Activated CD4-positive, alpha-beta T cell treated with anti-CD3 and anti-CD28 coated beads, Interleukin-2, amount 50 U/mL, for 48 hours (primary cell): Measurements from ENCODE around the gene FPR3.
A peak's percentile ranks its signal among the peaks of the same experiment; 100 is the strongest.
"Not testable (repeated sequence)": the region's sequence is repeated elsewhere in the genome, so short reads cannot be mapped to it uniquely, and the experiment has no call there.

ENCODE experiments used
- DNase-seq, 2 experiments: peaks; one replicate each; pipeline ENCODE4 v3.0.0-alpha.2; 2020

The FPR3 gene

DNA sequence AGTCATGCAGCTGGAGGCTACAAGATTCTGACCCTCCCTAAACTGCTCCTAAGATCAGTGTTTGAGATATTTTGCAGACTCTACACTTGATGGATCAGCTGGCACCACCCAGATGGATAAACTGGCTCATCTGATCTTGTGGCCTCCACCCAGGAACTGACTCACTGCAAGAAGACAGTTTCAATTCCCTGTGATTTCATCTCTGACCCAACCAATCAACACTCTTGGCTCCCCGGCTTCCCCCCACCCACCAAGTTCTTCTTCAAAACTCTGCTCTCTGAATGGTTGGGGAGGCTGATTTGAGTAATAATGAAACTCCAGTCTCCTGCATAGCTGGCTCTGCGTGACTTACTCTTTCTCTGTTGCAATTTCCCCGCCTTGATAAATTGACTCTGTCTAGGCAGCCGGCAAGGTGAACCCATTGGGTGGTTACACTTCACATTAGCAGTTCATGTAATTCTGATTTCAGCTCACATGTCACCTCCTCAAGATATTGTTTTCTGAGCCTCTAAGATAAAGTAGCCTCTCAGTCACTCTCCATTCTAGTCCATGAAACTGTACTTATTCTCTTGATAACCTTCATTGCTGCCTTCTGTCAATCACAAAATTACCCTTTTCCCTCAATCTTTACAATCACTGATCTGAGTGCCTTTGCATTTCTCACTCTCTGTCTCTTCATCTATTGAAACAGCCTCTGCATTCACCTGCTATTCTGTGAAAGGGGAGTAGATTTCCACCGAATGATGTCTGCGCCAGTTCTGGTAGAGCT lies 9.9 kb upstream of the FPR3 start:
- DNase-seq = peak; percentile 44 to 67

GRCh38 chr19:51786646-51787494 lies 8.1 kb upstream of the FPR3 start:
- no peak for DNase-seq

GRCh38 chr19:51788029-51788428 lies 6.9 kb upstream of the FPR3 start:
- no peak for DNase-seq

GRCh38 chr19:51789061-51789795 lies 5.7 kb upstream of the FPR3 start:
- no peak for DNase-seq

DNA sequence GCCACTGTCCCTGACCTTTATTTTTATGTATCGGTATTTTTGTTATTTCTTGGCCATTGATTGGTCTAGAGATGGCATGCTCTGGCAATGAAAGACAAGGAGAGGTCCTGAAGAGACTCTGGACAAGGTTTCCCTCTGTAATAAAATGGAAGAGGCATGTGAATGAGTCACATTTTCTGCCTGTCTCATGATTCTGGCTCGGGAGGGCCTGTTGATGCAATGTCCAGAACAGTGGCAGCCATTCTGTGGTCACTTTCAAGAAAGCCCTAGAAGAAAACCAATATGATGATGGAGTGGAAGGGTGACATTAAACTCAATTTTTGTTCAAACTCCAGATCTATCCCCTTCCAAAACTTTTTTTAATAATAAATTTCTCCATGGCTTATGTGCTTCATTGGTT lies 2.0 kb upstream of the FPR3 start:
- no peak for DNase-seq

- no peak for DNase-seq
Measured at GRCh38 chr19:51793994-51794393, 963 bp upstream of the FPR3 start.

DNA sequence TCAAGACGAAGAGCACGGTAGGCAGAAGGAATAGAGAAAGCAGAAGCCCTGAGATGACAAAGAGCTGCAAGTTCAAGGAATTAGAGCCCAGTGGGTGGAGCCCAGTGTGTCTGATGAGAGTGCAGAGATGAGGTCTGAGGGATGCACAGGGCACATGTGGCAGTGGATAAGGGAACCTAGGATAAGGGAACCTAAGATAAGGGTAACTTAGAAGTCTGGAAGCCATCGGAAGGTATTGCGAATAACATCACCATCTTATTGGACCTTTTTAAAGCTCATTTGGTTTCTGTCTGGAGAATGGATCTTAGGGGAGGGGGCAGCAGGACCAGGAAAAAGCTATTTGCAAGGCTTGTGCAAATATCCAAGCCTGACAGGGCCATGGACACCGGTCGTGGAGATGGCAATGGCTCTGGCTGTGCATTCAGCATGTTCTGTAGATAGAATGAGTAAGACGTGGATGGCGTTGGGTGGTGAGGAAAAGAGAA lies 1.3 kb downstream of the FPR3 start:
- DNase-seq = no peak

- no peak for DNase-seq
Measured at GRCh38 chr19:51797480-51797879, 2.5 kb downstream of the FPR3 start.

DNA sequence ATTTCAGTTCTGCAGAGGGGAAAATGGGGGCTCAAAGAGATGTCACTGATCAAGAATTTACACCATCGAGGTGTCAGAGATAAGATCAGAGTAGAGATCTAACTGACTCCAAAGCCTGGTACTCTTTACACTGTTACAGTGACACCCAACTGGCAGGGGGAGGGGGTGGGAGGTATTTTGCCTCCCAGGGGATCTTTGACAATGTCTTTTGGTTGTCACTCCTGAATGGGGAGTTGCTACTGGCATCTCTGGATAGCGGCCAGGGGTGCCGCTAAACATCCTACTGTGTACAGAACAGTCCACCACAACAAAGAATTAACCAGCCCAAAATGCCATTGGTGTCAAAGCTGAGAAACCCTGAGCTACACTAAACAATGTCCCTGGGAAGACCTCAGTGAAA lies 3.1 kb downstream of the FPR3 start:
- no peak for DNase-seq

- DNase-seq = no peak
Measured at GRCh38 chr19:51799034-51799773, 4.2 kb downstream of the FPR3 start.

- DNase-seq = no peak
Measured at GRCh38 chr19:51799774-51800472, 5.0 kb downstream of the FPR3 start.

DNA sequence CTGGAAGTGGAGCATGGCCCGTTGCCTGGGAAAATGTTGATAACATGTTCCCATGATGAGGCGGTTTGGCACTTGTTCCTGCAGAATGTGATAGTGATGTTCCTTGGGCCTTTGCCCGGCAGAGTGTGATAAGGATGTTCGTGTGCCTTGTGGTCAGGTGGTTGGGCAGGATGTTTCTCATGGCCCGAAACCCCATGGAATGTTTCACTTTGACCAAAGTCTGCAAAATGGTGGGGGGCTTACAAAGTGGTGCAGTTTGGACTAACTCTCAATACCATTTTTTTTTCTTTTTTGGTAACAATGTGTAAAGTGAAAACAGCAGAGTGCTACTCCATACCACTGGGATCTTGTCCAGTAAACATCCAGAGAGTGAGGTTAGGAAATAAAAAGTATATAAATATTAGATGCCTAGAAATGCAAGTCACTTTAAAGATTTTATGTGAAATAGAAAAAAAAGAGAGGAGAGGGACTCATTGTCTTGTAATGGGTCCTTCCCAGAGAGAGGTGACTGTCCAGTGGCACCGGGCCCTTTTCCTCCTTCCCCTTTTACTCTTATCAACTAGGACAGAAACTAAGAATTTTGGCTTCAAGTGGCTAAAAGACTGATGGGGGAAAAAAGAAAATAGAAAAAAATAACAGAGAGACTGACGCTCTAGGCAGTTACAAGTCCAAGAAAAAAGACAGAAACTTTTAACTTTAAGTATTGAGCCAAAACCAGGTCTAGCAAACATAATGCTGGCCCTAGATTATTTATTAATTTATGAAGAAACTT lies 5.7 kb downstream of the FPR3 start:
- no peak for DNase-seq

DNA sequence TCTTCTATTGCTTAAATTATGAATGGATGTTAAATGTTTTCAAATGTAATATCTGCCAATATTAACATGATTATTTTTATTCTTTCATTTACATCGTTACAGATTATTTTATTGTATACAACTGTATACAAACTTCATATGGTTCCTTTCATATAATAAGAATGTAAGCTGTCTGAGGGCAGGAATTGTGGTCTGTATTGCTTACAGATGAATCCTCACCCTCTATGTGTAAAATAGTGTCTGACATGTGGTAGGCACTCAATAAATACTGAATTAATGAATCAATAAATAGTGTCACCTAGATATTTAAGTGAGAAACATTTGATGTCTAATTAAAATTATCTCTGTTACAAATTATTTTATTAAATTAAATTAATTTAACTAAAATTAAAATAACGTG lies 7.8 kb downstream of the FPR3 start:
- no peak for DNase-seq

GRCh38 chr19:51803519-51803918 lies 8.6 kb downstream of the FPR3 start:
- no peak for DNase-seq

DNA sequence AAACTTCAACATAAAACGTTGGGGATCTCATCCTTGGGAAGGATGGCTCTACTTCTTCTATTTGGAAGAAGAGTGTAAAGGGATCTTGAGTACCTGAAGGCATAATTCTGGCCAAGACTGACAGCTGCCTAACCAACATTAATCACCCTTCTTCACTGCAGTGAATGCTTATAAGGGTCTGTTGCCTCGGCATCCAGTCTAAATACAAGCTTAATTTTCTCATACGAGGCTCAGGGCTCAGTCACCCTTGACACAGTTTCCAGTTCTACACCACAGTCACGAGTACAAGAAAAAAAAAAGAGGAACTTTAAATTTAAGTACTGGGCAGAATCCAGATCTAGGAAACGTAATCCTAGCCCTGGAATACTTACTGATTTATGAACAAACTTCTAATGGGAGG lies 9.0 kb downstream of the FPR3 start:
- DNase-seq = no peak

DNA sequence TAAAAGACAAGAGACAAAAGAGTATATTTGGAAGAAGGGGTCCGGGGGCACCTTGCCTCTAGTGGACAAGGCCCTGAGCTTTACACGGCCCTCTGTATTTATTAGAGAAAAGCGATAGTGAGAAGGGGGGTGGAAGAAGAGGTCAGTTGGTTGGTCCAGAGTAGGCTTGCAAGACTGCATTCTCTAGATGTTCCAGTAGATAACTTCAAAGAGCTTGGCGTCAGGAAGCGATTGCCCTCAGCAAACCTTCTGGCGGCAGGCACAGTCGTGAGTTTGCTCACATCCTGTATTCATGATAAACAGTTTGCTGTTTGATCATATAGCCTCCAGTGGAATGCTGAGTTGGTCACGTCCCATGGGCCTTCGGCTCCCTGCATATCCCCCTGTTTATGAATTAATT lies 9.8 kb downstream of the FPR3 start:
- DNase-seq = not testable (repeated sequence)

DNA sequence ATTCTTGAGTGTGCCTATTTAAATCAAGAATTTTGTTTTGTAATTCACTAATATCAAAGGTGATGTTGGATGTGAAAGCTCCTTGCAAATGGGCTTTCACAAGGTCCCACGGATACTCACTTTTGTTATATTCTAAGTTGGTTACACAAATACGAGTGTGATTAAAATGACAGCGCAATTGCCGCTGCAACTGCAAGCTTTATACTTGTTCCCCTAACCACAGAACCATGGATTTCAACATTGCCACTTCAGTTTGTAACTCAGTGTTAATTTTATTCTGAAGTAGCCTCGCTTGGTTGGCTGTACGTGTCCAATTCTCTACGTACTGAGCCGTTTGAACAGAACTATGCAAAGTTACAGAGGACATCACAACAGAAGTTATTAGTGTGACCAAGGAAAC lies 10.4 kb downstream of the FPR3 start:
- not testable (repeated sequence) for DNase-seq

- DNase-seq = not testable (repeated sequence)
Measured at GRCh38 chr19:51806571-51806970, 11.6 kb downstream of the FPR3 start.

DNA sequence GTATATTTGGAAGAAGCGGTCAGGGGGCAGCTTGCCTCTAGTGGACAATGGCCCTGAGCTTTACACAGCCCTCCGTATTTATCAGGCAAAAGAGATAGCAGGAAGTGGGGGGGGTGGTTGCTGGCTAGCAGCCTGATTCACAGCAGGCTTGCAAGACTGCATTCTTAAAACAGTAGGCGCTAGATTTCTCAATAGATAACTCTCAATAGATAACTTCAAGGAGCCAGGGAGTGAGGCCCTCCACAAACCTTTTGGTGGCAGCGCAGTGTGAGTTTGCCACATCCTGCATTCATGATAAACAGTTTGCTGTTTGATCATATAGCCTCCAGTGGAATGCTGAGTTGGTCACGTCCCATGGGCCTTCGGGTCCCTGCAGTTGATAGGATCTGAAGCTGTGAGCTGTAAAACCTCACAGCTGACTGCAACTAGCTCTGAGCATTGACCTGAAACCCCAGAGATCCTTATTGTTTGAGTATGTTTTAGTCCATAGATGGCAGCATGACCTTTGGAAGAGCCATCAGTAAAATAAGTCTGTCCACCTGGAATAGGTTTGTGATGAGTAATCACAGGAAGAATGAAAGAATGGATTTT lies 12.2 kb downstream of the FPR3 start:
- no peak for DNase-seq

DNA sequence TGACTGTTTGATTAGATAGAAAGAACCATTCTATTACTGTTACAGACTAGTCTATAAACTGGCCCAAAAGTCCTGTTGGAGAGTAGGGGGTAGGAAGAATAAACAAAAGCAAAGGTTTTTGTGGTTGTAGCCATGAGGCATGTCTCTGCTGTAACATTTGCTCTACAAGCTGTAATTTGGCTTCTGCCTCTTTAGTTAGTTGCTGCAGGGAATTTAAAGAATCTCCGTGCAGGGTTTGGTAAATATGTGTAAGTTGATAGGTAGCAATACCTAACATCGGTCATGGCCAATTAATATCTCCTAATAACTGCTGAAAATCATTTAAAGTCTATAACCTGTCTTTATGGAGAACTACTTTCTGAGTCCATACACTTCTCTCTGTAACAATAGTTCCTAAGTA lies 13.0 kb downstream of the FPR3 start:
- no peak for DNase-seq
